Measurements from ENCODE around the gene BCL2. TPM values are rescaled to one million over a fixed set of nuclear protein-coding genes. Genes with fewer than 3 reads are reported as not detected.

The BCL2 gene
- total RNA-seq, 1 experiment from 2014 or later: 1.3 TPM

DNA sequence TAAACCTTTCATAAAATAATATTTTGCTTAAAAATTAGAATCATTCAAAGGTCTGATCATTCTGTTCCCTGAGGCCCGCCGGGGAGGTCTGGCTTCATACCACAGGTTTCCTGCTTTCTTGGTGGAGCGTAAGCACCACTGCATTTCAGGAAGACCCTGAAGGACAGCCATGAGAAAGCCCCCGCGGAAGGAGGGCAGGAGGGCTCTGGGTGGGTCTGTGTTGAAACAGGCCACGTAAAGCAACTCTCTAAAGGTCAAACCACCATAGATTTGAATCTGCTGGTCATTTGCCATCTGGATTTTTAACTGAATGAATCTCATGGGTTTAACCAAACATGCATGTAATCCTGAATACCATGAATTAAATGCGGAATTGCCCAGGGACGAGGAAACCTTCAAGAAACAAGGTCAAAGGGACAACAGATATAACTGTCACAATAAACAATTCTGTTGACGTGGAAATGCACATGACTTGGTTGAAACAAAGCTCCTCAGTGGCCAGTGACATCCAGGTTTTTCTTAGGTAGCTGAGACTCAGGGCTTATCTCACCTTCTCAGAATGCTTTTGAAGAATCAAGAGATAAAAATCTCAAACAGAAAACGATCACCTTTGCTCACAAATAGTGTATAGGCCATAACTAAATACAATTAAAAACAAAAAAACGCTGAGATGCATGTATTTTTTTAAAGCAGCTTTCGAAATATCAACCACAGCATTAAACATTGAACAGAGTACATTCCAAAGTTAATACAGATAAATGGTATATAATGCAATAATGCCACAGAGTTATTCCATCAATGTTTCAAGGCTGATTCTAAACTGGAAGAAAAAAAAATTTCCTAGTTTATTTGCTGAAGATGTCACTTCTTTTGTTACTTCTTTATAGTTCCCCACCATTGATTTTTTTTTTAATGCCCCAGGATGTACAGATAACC is 193.2 kb downstream of the BCL2 start:
- no peaks in the 10 kb centered on the region for H3K79me1 ChIP-seq (ENCODE audit: insufficient read depth, low read depth, low read length, poor library complexity, severe bottlenecking)
- Mint-ChIP-seq H3K4me1 (peaks cover 11 to 12% of the 10 kb centered on the region in 2 experiments), H3K36me3 (ENCODE audit: insufficient read depth in 1 of 3, low read depth in 3 of 3) (no peaks in the 10 kb centered on the region; a peak in 1 of 7 replicates), H3K9me3 (peaks cover 0 to 4% of the 10 kb centered on the region in 2 experiments; a peak in 1 of 5 replicates), H3K27ac (no peak overlapping the region), H3K4me3 (no peak overlapping the region), H3K27me3 (ENCODE audit: low read depth) (peaks cover 1% of the 10 kb centered on the region; the same call in 1 of the 2 replicates)
- DNase-seq: no peak
- no peak overlapping the region for H2AK5ac ChIP-seq (ENCODE audit: insufficient read length, low read length)
- no peak overlapping the region for H2BK120ac ChIP-seq (ENCODE audit: low read depth, low read length, poor library complexity, severe bottlenecking)
- no peaks in the 10 kb centered on the region for H3K27me3 ChIP-seq (ENCODE audit: insufficient read depth, low read length)
- TF ChIP-seq, protein P1, sequence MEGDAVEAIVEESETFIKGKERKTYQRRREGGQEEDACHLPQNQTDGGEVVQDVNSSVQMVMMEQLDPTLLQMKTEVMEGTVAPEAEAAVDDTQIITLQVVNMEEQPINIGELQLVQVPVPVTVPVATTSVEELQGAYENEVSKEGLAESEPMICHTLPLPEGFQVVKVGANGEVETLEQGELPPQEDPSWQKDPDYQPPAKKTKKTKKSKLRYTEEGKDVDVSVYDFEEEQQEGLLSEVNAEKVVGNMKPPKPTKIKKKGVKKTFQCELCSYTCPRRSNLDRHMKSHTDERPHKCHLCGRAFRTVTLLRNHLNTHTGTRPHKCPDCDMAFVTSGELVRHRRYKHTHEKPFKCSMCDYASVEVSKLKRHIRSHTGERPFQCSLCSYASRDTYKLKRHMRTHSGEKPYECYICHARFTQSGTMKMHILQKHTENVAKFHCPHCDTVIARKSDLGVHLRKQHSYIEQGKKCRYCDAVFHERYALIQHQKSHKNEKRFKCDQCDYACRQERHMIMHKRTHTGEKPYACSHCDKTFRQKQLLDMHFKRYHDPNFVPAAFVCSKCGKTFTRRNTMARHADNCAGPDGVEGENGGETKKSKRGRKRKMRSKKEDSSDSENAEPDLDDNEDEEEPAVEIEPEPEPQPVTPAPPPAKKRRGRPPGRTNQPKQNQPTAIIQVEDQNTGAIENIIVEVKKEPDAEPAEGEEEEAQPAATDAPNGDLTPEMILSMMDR (conservative IDR thresholded peaks at IDR 0.05): no peak
- H4K20me1 ChIP-seq (ENCODE audit: control insufficient read depth, insufficient read depth, insufficient read length): no peaks in the 10 kb centered on the region
- H4K91ac ChIP-seq (ENCODE audit: insufficient read length, low read depth, low read length): no peak overlapping the region
- H3K56ac ChIP-seq (ENCODE audit: insufficient read length, low read depth, low read length): no peak overlapping the region
- H2BK5ac ChIP-seq (ENCODE audit: insufficient read length, low read length): no peak overlapping the region
- 0 out of 2 replicates have a peak, but pooled peaks cover 2% of the 10 kb centered on the region for H3K4me1 ChIP-seq (ENCODE audit: insufficient read depth, low read length)
- H2BK12ac ChIP-seq (ENCODE audit: insufficient read length, low read depth, low read length): no peak overlapping the region
- no peak overlapping the region for H4K8ac ChIP-seq (replicated peaks; ENCODE audit: insufficient read length, low read depth, low read length)
- H3K18ac ChIP-seq (ENCODE audit: insufficient read length, low read depth, low read length): no peak overlapping the region
- no peaks in the 10 kb centered on the region for H3K79me2 ChIP-seq (ENCODE audit: insufficient read depth, low read length)
- no peak overlapping the region for H3K27ac ChIP-seq (ENCODE audit: insufficient read length, low read depth, low read length)
- H2BK20ac ChIP-seq (ENCODE audit: low read depth, low read length, poor library complexity, severe bottlenecking): no peak overlapping the region
- no peak overlapping the region for H2BK15ac ChIP-seq (ENCODE audit: low read depth, low read length)
- no CpG with 5 or more reads among the region's 12 CpGs for WGBS (ENCODE audit: extremely low coverage, insufficient read length, low lambda C conversion rate)
- no peak overlapping the region for H3T11ph ChIP-seq (ENCODE audit: low read length)
- H3K9me3 ChIP-seq (ENCODE audit: control insufficient read depth, low read depth, low read length): no peaks in the 10 kb centered on the region
- H3K4ac ChIP-seq (ENCODE audit: low read depth, low read length): no peak overlapping the region
- no peak overlapping the region for H3K9ac ChIP-seq (ENCODE audit: extremely low read depth, insufficient read length, low read length)
- no peak overlapping the region for H3K4me2 ChIP-seq (ENCODE audit: insufficient read depth, insufficient read length, low read length)
- H3K23me2 ChIP-seq (ENCODE audit: insufficient read length, low read depth, low read length, poor library complexity, severe bottlenecking): no peaks in the 10 kb centered on the region
- H3K14ac ChIP-seq (ENCODE audit: insufficient read depth, low read length): no peak overlapping the region
- H2AFZ ChIP-seq (ENCODE audit: low read length): no peak overlapping the region
- H3K23ac ChIP-seq (ENCODE audit: insufficient read length, low read depth, low read length): no peak overlapping the region
- H4K5ac ChIP-seq (ENCODE audit: insufficient read length, low read depth, low read length): no peak overlapping the region

Measured in H9 (cell line).